OCI-LY3 (cell line): ENCODE measurements around the gene JAML.

Experiments used
- H2AFZ ChIP-seq: fragments of 200-600, 300-600 bp; shearing (Covaris generic); 2 replicates; pipeline ENCODE4 v1.6.0; 2014; ENCODE audit warnings: antibody characterized with exemption, low read depth, low read length
- H3K27ac ChIP-seq: fragments of 200-600, 300-600 bp; sonication (generic); 2 replicates; pipeline ENCODE4 v1.5.1; 2014; ENCODE audit warnings: mild to moderate bottlenecking, low read length, moderate library complexity, mixed read lengths
- H3K27me3 ChIP-seq: fragments of 200-600, 300-600 bp; sonication (generic); 2 replicates; pipeline ENCODE4 v1.6.1; 2014; ENCODE audit warnings: low read depth, low read length, mixed read lengths
- H3K36me3 ChIP-seq: fragments of 200-600, 300-600 bp; sonication (generic); replicated peaks from 2 replicates; pipeline ENCODE3; 2014; ENCODE audit warnings: low read depth, low read length, mixed read lengths
- H3K4me1 ChIP-seq: fragments of 300-600, 200-600 bp; sonication (generic); 2 replicates; pipeline ENCODE4 v1.6.1; 2014; ENCODE audit warnings: low read length, mixed read lengths
- H3K4me2 ChIP-seq: fragments of 200-600, 300-600 bp; sonication (generic); 2 replicates; pipeline ENCODE4 v1.6.1; 2014; ENCODE audit warnings: low read length, mixed read lengths
- H3K4me3 ChIP-seq: fragments of 300-600, 200-600 bp; sonication (generic); 2 replicates; pipeline ENCODE4 v1.5.1; 2014; ENCODE audit warnings: antibody characterized with exemption, mild to moderate bottlenecking, low read length, moderate library complexity
- H3K79me2 ChIP-seq: fragments of 300-600, 200-600 bp; shearing (Covaris generic); 2 replicates; pipeline ENCODE4 v1.6.1; 2014; ENCODE audit warnings: mild to moderate bottlenecking, low read length, mixed read lengths
- H3K9ac ChIP-seq: fragments of 300-600, 200-600 bp; shearing (Covaris generic); 2 replicates; pipeline ENCODE4 v1.6.0; 2014; ENCODE audit warnings: mild to moderate bottlenecking, low read length, moderate library complexity
- H3K9me3 ChIP-seq: fragments of 200-600, 300-600 bp; shearing (Covaris generic); 2 replicates; pipeline ENCODE4 v1.6.1; 2014; ENCODE audit warnings: low read length, mixed read lengths; ENCODE audit not compliant: insufficient read depth
- H4K20me1 ChIP-seq: fragments of 200-600, 300-600 bp; sonication (generic); 2 replicates; pipeline ENCODE4 v1.6.1; 2016; ENCODE audit warnings: low read length, mixed read lengths; ENCODE audit not compliant: insufficient read depth
- CTCF ChIP-seq: fragments of 200-600, 300-600 bp; sonication (generic); IDR thresholded peaks from 2 replicates; pipeline ENCODE4 v1.5.1; 2014; ENCODE audit warnings: antibody characterized with exemption, low read length, low read depth
- EZH2phosphoT487 ChIP-seq: fragments of 200-600 bp; shearing (Covaris generic); IDR thresholded peaks from 2 replicates; pipeline ENCODE4 v1.6.1; 2018; ENCODE audit warnings: antibody characterized with exemption, mixed run types, low read depth

JAML gene

GRCh38 chr11:118162846-118163245, 62.0 kb downstream of the JAML start:
- Histone ChIP-seq H3K4me2 (peak overlapping the region; percentile 22; the same call in 1 of the 2 replicates), H3K36me3 (no peaks in the 10 kb centered on the region), H3K27me3 (peaks cover 18% of the 10 kb centered on the region), H3K79me2 (no peaks in the 10 kb centered on the region), H3K9me3 (no peaks in the 10 kb centered on the region), H3K9ac (no peak overlapping the region), H2AFZ (no peak overlapping the region), H3K4me1 (peaks cover 12% of the 10 kb centered on the region), H3K4me3 (no peak overlapping the region), H4K20me1 (no peaks in the 10 kb centered on the region), H3K27ac (no peak overlapping the region)
- TF ChIP-seq CTCF (no peak), EZH2phosphoT487 (no peak)

GRCh38 chr11:118161786-118162185, 63.0 kb downstream of the JAML start:
- TF ChIP-seq EZH2phosphoT487 (no peak), CTCF (no peak)
- peaks cover 12% of the 10 kb centered on the region for H3K4me1 ChIP-seq
- H3K4me3 ChIP-seq: no peak overlapping the region
- no peak overlapping the region for H3K9ac ChIP-seq
- no peaks in the 10 kb centered on the region for H3K79me2 ChIP-seq
- H3K27ac ChIP-seq: no peak overlapping the region
- no peaks in the 10 kb centered on the region for H4K20me1 ChIP-seq
- no peak overlapping the region for H2AFZ ChIP-seq
- no peak overlapping the region for H3K4me2 ChIP-seq
- no peaks in the 10 kb centered on the region for H3K9me3 ChIP-seq
- no peaks in the 10 kb centered on the region for H3K36me3 ChIP-seq
- H3K27me3 ChIP-seq: peaks cover 29% of the 10 kb centered on the region

GRCh38 chr11:118157186-118157895, 67.5 kb downstream of the JAML start:
- Histone ChIP-seq H3K36me3 (no peaks in the 10 kb centered on the region), H3K4me2 (no peak overlapping the region), H3K27me3 (peaks cover 44% of the 10 kb centered on the region), H3K9me3 (no peaks in the 10 kb centered on the region), H3K27ac (no peak overlapping the region), H3K4me1 (no peaks in the 10 kb centered on the region; the same call in 1 of the 2 replicates), H4K20me1 (no peaks in the 10 kb centered on the region), H3K4me3 (no peak overlapping the region), H2AFZ (no peak overlapping the region), H3K9ac (no peak overlapping the region), H3K79me2 (no peaks in the 10 kb centered on the region)
- no peak for TF ChIP-seq EZH2phosphoT487

- Histone ChIP-seq H2AFZ (no peak overlapping the region), H3K9ac (no peak overlapping the region), H3K9me3 (no peaks in the 10 kb centered on the region), H4K20me1 (no peaks in the 10 kb centered on the region), H3K36me3 (no peaks in the 10 kb centered on the region), H3K4me3 (no peak overlapping the region), H3K4me1 (no peaks in the 10 kb centered on the region; the same call in 1 of the 2 replicates), H3K27ac (no peak overlapping the region), H3K4me2 (no peak overlapping the region), H3K27me3 (peaks cover 41% of the 10 kb centered on the region), H3K79me2 (no peaks in the 10 kb centered on the region)
- TF ChIP-seq CTCF (no peak), EZH2phosphoT487 (no peak)
These were observed 68.2 kb downstream of the JAML start for GRCh38 chr11:118156531-118157185.
